ENCODE results near the gene TPPP2.

TPPP2 gene

GRCh38 chr14:21072781-21073339 is 42.8 kb downstream of the TPPP2 start:
- no peak overlapping the region for H3K4me3 ChIP-seq (ENCODE audit: low read depth, low read length)
- TF ChIP-seq CTCF (IDR thresholded peaks at IDR 0.05; ENCODE audit: borderline replicate concordance, insufficient read depth, low read depth, low read length), result no peak

GRCh38 chr14:21073921-21074320 is 43.9 kb downstream of the TPPP2 start:
- no peak overlapping the region for H3K4me3 ChIP-seq (ENCODE audit: low read depth, low read length)
- no peak for TF ChIP-seq CTCF (IDR thresholded peaks at IDR 0.05; ENCODE audit: borderline replicate concordance, insufficient read depth, low read depth, low read length)

GRCh38 chr14:21074398-21075272 is 44.6 kb downstream of the TPPP2 start:
- no peak overlapping the region for H3K4me3 ChIP-seq (ENCODE audit: low read depth, low read length)
- TF ChIP-seq CTCF (IDR thresholded peaks at IDR 0.05; ENCODE audit: borderline replicate concordance, insufficient read depth, low read depth, low read length), result no peak

GRCh38 chr14:21075719-21076437 is 45.9 kb downstream of the TPPP2 start:
- TF ChIP-seq CTCF (IDR thresholded peaks at IDR 0.05; ENCODE audit: borderline replicate concordance, insufficient read depth, low read depth, low read length), result no peak
- no peak overlapping the region for H3K4me3 ChIP-seq (ENCODE audit: low read depth, low read length)

DNA sequence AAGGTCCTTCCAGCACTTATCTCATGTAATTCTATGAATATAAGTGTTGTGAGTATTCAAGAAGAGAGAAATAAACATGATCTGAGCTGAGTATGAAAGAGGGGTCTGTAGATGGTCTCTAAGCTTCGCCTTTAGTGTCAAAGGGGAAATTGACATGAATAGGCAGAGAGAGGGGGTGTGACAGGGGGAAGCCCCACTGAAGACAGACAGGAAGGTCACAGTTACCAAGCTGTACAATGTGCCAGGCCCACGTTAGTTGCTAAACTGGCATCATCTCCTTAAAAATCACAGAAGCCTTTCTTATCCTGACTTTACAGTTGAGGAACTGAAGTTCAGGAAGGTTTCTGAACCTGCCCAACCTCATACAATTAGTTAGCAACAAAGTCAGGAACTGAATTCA is 47.7 kb downstream of the TPPP2 start:
- H3K4me3 ChIP-seq (ENCODE audit: low read depth, low read length), result no peak overlapping the region
- no peak for TF ChIP-seq CTCF (IDR thresholded peaks at IDR 0.05; ENCODE audit: borderline replicate concordance, insufficient read depth, low read depth, low read length)

GRCh38 chr14:21078287-21078686 is 48.3 kb downstream of the TPPP2 start:
- TF ChIP-seq CTCF (IDR thresholded peaks at IDR 0.05; ENCODE audit: borderline replicate concordance, insufficient read depth, low read depth, low read length), result no peak
- no peak overlapping the region for H3K4me3 ChIP-seq (ENCODE audit: low read depth, low read length)
